GDM1 (cell line): Measurements from ENCODE around the gene SPECC1L.
A peak's percentile ranks its signal among the peaks of the same experiment; 100 is the strongest.
"Not testable (repeated sequence)": the region's sequence is repeated elsewhere in the genome, so short reads cannot be mapped to it uniquely, and the experiment has no call there.

Experiments used
- DNase-seq: peaks from one replicate; lab custom pipeline; 2025; lab: John Stamatoyannopoulos, UW

SPECC1L gene

GRCh38 chr22:24245584-24246561, 24.8 kb upstream of the SPECC1L start:
- not testable (repeated sequence) for DNase-seq

GRCh38 chr22:24247011-24247507, 23.6 kb upstream of the SPECC1L start:
- no peak for DNase-seq

- DNase-seq = peak; percentile 39
These were observed 22.9 kb upstream of the SPECC1L start for GRCh38 chr22:24247564-24248344.

GRCh38 chr22:24248611-24249010, 22.0 kb upstream of the SPECC1L start:
- DNase-seq = not testable (repeated sequence)

GRCh38 chr22:24249413-24249812, 21.2 kb upstream of the SPECC1L start:
- DNase-seq = not testable (repeated sequence)

GRCh38 chr22:24251286-24251685, 19.3 kb upstream of the SPECC1L start:
- DNase-seq = not testable (repeated sequence)

GRCh38 chr22:24253126-24253525, 17.5 kb upstream of the SPECC1L start:
- not testable (repeated sequence) for DNase-seq

- DNase-seq = not testable (repeated sequence)
These were observed 14.5 kb upstream of the SPECC1L start for GRCh38 chr22:24256136-24256535.

- not testable (repeated sequence) for DNase-seq
These were observed 13.9 kb upstream of the SPECC1L start for GRCh38 chr22:24256736-24257135.

GRCh38 chr22:24259459-24259858, 11.2 kb upstream of the SPECC1L start:
- peak; percentile 65 for DNase-seq

- DNase-seq = not testable (repeated sequence)
These were observed 8.4 kb upstream of the SPECC1L start for GRCh38 chr22:24262185-24262749.

- not testable (repeated sequence) for DNase-seq
These were observed 7.2 kb upstream of the SPECC1L start for GRCh38 chr22:24263479-24263878.

GRCh38 chr22:24264329-24264896, 6.2 kb upstream of the SPECC1L start:
- not testable (repeated sequence) for DNase-seq

- DNase-seq = no peak
These were observed 4.9 kb upstream of the SPECC1L start for GRCh38 chr22:24265734-24266133.

- DNase-seq = not testable (repeated sequence)
These were observed 4.1 kb upstream of the SPECC1L start for GRCh38 chr22:24266495-24266894.

GRCh38 chr22:24271386-24271854, 789 bp downstream of the SPECC1L start:
- DNase-seq = no peak

- DNase-seq = not testable (repeated sequence)
These were observed 2.4 kb downstream of the SPECC1L start for GRCh38 chr22:24273031-24273430.

GRCh38 chr22:24273906-24274305, 3.3 kb downstream of the SPECC1L start:
- DNase-seq = not testable (repeated sequence)

GRCh38 chr22:24274696-24275405, 4.2 kb downstream of the SPECC1L start:
- not testable (repeated sequence) for DNase-seq

- not testable (repeated sequence) for DNase-seq
These were observed 9.7 kb downstream of the SPECC1L start for GRCh38 chr22:24280363-24280762.

GRCh38 chr22:24282401-24282800, 11.8 kb downstream of the SPECC1L start:
- DNase-seq = no peak
